Glomerular visceral epithelial cell (primary cell): ENCODE data around the gene NMS.
"Not testable (repeated sequence)": the region's sequence is repeated elsewhere in the genome, so short reads cannot be mapped to it uniquely, and the experiment has no call there.

Experiments used
- DNase-seq: peaks from one replicate; pipeline ENCODE4 v3.0.0-alpha.2; 2016; ENCODE audit errors: extremely low spot score

The NMS gene

GRCh38 chr2:100470182-100470581, at the start of gene NMS:
NMS (plus strand) TSS chr2:100470482; CDS start chr2:100470489, 7 bp downstream.
- DNase-seq: no peak

- peak; percentile 33 for DNase-seq
These were observed 47.8 kb upstream of the NMS start for GRCh38 chr2:100422320-100423055.

DNA sequence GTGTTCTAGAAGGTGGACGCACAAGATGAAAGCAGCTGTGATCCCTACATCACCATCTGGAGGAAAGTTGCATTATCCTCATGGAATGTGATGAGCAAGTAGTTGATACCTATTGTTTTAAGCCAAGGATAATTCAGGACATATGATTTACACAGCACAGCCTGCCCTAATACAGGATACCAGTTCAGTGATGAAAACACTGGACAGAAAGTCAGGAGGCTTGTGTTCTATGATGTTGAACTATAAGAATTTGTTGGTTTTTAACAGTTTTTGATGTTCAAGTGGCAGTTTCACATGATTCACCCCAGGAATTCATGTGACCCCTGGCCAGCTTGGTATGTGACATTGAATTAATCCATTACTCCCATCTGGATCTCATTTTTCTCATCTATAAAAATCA, 46.7 kb upstream of the NMS start:
- DNase-seq: no peak

DNA sequence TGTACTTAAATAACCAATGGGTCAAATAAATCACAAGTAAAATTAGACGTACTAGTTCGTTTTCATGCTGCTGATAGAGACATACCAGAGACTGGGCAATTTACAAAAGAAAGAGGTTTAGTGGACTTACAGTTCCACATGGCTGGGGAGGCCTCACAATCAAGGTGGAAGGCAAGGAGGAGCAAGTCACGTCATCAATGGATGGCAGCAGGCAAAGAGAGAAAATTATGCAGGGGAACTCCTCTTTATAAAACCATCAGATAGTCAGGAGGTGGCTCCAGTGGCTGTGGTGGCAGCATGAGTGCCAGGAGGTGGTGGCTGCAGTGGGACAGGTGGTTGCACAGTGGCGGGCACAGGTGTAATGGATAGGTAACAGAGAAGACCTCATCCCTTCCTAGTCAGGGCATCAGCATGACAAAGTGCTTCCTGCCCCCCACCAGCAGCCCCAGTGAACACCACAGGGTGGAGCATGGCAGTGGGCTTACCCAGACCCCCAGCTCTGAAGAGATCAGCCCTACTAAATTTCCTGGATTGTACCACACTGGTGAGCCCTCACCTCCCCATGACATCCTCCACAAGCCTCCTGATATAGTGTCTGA, 45.9 kb upstream of the NMS start:
- DNase-seq: no peak

GRCh38 chr2:100425107-100425506, 45.2 kb upstream of the NMS start:
- DNase-seq: no peak

GRCh38 chr2:100425573-100426383, 44.5 kb upstream of the NMS start:
- no peak for DNase-seq

DNA sequence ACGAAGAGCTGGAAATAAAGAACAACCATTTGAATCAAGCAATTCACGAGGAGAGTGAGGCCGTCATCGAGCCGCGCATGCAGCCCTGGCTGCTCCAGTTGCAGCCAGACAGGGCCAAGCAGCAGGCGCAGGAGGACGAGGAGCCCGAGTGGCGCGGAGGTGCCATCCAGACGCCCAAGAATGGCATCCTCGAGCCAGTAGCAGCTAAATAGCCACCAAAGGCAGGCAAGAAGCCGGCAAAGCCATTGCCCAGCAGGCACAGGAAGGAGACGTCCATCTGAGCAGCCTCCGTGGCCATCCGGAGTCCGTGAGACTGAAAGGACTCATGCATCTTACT, 43.9 kb upstream of the NMS start:
- no peak for DNase-seq

GRCh38 chr2:100427111-100427510, 43.2 kb upstream of the NMS start:
- no peak for DNase-seq

- DNase-seq: peak; percentile 35
These were observed 42.5 kb upstream of the NMS start for GRCh38 chr2:100427627-100428258.

DNA sequence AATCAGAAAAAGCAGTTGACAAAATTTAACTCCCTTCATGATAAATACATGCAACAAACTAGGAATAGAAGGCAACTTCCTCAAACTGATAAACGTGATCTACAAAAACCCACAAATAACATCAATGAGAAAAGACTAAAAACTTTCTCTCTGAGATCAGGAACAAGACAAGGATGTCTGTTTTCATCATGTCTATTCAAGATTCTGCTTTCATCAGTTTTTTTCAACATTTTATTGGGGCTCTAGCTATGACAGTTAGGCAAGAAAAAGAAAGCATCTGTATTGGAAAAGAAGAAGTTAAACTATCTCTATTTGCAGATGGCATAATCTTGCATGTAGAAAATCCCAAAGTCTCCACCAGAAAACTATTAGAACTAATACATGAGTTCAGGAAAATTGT, 40.6 kb upstream of the NMS start:
- no peak for DNase-seq

GRCh38 chr2:100437751-100438150, 32.5 kb upstream of the NMS start:
- no peak for DNase-seq

GRCh38 chr2:100446696-100447095, 23.6 kb upstream of the NMS start:
- DNase-seq: no peak

DNA sequence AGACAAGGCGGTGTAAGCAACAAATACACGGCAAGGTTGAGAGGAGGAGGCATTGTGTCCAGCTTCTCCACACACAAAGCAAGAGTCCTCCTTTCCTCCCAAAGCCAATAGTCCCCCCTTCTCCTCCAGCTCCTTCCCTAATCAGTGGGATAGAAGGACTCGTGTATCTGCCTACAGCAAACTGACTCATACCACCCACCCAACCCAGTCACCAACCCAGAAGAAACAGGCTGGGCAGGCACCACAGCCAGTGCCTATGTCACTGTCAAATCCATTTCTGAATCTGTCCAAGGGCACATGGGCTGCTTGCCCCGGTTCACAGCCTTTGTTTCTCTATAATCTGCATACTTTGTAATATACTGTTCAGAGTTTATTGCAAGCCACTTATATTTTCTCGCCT, 19.2 kb upstream of the NMS start:
- DNase-seq: no peak

- DNase-seq: no peak
These were observed 18.5 kb upstream of the NMS start for GRCh38 chr2:100451734-100452133.

DNA sequence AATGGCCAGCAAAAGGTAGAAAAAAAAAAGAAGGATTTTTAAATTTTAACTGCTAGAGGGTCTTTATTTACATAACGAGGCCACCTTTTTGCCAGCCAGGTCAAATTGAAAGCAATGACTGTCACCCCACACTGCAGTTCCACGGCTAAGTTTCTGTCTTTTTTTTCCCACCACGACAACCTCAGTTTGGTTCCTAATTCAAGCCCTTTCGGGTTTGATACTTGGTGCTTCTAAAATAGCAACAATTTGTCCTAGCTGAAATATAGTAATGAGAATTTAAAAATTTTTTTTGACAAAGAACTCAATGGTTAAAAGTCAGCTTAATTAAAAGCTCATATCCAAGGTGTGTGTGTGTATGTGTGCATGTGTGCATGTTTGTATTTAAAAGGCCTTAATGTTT, 16.4 kb upstream of the NMS start:
- DNase-seq: no peak

GRCh38 chr2:100456357-100456756, 13.9 kb upstream of the NMS start:
- not testable (repeated sequence) for DNase-seq

DNA sequence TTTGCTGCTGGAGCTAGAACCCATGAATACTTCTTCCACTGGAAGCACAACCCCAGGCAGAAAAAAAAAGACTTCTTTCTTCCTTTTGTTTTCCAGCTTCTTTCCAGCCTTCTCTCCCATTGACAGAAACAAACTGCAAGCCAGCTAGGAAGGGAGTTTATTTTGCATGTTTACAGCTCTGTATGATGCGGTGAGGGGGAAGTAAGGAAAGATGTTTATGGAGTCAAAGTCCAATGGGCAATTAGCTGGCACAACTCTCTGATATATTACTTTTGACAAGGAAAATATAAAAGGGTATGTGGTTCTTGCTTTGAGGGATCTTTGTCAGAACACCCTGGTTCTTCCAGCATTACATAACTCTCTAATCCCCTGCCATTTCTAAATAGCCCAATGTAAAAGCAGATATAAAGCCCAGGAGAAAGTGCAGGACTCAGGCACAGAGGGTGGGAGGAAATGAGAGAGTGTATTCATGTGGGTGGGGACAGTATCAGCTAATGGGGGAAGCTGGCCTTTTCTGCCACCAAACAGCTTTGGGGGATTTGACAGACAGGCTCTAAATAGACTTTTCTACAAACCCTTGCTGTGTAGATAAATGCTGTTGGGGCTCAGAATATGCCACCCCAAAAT, 9.3 kb upstream of the NMS start:
- DNase-seq: no peak

- DNase-seq: peak; percentile 21
These were observed 724 bp downstream of the NMS start for GRCh38 chr2:100470898-100471514.

DNA sequence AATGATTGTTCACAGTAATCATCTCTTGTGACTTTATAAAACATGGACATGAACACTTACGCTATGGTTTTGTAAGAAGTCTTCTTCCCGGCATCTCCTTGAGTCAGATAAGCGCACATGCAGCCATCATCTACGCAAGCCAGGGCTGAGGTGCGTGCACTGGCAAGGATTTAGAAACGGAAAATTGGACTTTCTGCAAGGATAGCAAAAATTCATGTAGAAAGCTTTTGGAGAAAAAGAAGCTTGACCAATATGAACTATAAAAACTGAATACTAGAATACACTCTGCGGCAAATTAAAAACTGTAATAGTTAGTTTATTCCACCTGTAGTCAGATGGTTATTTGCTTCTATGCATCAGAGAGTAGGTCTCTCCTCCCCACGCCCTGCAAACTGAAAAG, 6.3 kb downstream of the NMS start:
- DNase-seq: no peak

GRCh38 chr2:100482741-100483140, 12.5 kb downstream of the NMS start:
- no peak for DNase-seq

DNA sequence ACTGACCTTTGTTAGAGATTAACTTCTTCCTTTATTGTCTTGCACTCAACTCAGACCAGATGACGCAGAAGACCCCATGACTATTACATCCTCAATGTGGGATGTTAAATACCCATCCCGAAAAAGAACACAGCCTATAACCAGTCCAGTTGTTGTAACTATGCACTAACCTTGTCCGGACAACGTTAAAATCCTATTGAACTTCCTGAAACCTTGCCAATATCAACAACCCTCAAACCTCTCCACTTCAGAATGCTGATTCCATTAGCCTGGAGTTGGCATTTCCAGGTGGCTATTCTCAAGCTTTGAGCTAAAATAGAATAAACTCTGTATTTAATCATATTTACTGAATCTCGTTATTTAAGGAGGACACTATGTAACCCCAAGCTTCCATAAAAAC, 13.6 kb downstream of the NMS start:
- no peak for DNase-seq

- no peak for DNase-seq
These were observed 14.1 kb downstream of the NMS start for GRCh38 chr2:100484390-100484789.
